GM12874 (cell line): ENCODE measurements around the gene MALRD1.

Experiments used
- TF ChIP-seq, protein P1 (sequence below): IDR thresholded peaks from 2 replicates; pipeline ENCODE4 v1.5.1; 2011; ENCODE audit warnings: low read depth, mild to moderate bottlenecking, control low read depth, low read length, moderate library complexity; ENCODE audit not compliant: insufficient read depth

Gene MALRD1

DNA sequence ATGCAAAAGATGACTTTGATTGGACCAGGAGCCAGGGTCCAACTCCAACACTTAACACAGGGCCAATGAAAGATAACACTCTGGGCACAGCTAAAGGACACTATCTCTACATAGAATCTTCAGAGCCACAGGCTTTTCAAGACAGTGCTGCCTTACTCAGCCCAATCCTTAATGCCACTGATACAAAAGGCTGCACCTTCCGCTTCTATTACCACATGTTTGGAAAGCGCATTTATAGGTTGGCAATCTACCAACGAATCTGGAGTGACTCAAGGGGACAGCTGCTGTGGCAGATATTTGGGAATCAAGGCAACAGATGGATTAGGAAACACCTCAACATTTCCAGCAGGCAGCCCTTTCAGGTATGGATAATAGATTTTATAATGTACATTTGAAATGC lies 160.7 kb downstream of the MALRD1 start:
- TF ChIP-seq, protein P1, sequence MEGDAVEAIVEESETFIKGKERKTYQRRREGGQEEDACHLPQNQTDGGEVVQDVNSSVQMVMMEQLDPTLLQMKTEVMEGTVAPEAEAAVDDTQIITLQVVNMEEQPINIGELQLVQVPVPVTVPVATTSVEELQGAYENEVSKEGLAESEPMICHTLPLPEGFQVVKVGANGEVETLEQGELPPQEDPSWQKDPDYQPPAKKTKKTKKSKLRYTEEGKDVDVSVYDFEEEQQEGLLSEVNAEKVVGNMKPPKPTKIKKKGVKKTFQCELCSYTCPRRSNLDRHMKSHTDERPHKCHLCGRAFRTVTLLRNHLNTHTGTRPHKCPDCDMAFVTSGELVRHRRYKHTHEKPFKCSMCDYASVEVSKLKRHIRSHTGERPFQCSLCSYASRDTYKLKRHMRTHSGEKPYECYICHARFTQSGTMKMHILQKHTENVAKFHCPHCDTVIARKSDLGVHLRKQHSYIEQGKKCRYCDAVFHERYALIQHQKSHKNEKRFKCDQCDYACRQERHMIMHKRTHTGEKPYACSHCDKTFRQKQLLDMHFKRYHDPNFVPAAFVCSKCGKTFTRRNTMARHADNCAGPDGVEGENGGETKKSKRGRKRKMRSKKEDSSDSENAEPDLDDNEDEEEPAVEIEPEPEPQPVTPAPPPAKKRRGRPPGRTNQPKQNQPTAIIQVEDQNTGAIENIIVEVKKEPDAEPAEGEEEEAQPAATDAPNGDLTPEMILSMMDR: no peak

DNA sequence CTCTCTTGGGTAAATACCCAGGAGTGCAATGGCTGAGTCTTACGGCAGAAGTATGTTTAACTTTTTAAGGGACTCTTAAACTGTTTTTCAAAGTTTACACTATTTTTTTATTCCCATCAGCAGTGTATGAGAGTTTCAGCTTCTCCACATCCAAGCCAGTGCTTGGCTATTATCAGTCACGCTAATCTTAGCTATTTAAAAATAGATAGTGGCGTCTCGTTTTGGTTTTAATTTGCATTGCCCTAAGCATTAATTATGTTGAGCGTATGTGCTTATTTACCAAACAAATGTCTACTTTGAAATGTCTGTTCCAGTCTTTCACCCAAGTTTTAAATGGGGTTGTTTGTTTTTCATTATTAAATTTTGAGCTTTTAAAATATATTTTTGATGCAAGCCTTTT lies 164.0 kb downstream of the MALRD1 start:
- TF ChIP-seq, protein P1: no peak

- TF ChIP-seq, protein P1: no peak
These were observed 172.6 kb downstream of the MALRD1 start for GRCh38 chr10:19221216-19221615.

DNA sequence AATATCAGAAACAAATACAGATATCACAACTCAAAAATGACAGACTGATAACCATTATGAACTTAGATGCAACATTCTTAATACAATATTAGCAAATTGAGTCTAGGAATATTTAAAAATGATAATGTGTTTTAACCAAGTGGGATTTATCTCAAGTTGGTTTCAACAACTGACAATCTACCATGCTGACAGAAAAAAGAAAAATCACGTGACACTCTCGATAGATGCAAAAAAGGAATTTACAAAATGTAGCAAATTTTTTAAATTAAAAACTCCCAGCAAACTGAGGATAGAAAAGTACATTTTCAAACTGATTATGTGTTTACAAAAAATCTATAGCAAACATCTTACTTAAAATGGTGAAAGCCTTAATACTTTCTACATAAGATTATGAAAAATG lies 177.4 kb downstream of the MALRD1 start:
- TF ChIP-seq, protein P1: no peak

GRCh38 chr10:19231034-19231433 lies 182.4 kb downstream of the MALRD1 start:
- TF ChIP-seq, protein P1: no peak

- TF ChIP-seq, protein P1: no peak
These were observed 197.5 kb downstream of the MALRD1 start for GRCh38 chr10:19245889-19246752.

DNA sequence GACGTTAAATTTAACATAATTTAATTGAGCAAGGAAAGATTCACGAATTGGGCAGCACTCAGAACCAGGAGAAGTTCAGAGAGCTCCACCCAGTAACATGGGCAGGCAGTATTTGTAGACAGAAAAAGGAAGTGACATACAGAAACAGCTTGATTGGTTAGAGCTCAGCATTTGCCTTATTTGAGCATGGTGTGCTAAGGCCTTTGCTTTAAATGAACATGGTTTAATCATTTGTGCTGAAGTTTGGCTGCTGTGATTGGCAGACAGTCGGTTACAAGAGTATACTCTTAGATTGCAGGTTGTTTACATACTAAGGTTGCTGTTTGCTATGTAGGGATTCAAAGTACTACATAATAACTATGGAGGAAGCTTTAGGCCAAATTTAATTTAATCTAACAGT lies 199.2 kb downstream of the MALRD1 start:
- TF ChIP-seq, protein P1: no peak
